ENCODE measurements around the gene PPT1. TPM values are rescaled to one million over a fixed set of nuclear protein-coding genes. Genes with fewer than 3 reads are reported as not detected.
A peak's percentile ranks its signal among the peaks of the same experiment; 100 is the strongest.

Gene PPT1
- total and polyA plus RNA-seq, 2 donors (not counting 3 experiments of a cell fraction or from before 2014, with no cell fraction given): 58.0 to 131 TPM

DNA sequence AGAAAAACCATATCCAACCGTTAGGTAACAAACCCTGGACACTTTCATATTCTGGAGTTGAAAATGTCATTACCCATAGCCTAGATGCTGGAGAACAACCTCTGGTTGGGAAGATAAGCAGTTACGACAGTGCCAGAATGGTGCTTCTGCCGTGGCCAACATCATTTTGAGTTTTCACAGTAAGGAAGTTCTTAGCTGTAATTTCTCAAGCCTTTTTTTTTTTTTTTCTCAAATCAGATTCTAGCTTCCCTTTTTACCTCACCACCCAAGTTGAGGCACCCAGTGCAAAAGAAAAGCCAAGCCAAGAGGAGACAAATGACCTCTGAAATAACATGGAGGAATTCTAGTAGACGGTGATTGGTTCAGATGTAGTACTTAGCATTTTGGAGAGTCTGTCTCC lies 21.8 kb downstream of the PPT1 start:
- H2AFZ ChIP-seq (ENCODE audit: low read depth, low read length): no peak overlapping the region
- ChIA-PET POLR2A (no interaction called here), CTCF (interaction anchor here (0.7 to 11.6 kb wide), 5 partner anchors 9 to 262 kb away, joined by 3 to 148 read pairs (median 4); no protein-coding TSS in a partner anchor)
- H3K27ac ChIP-seq (ENCODE audit: insufficient read depth, low read depth, low read length): no peak overlapping the region
- H4K20me1 ChIP-seq (replicated peaks; ENCODE audit: control insufficient read depth, extremely low read depth, insufficient read depth, low read length): no peaks in the 10 kb centered on the region
- no TSS peak for BruUV-seq (replicated peaks)
- no peak for FAIRE-seq
- H3K9me1 ChIP-seq (replicated peaks; ENCODE audit: control insufficient read depth, extremely low read depth, insufficient read depth, low read length): no peaks in the 10 kb centered on the region
- H3K9ac ChIP-seq (replicated peaks; ENCODE audit: extremely low read depth, insufficient read depth, low read length): no peak overlapping the region
- no peak for TF ChIP-seq EZH2 (IDR thresholded peaks at IDR 0.05; ENCODE audit: borderline replicate concordance, low read depth, low read length, severe bottlenecking)
- H3K27me3 ChIP-seq (ENCODE audit: control insufficient read depth in 2 of 2, insufficient read depth in 2 of 2, low read length in 2 of 2): no peaks in the 10 kb centered on the region
- dilution Hi-C loops (cut with MboI; ENCODE audit: extremely low pct_ligation_motif_present, low sequenced_read_pairs): no loop called here
- peaks cover 21 to 29% of the 10 kb centered on the region in 2 experiments for H3K36me3 ChIP-seq (ENCODE audit: control insufficient read depth in 2 of 2, extremely low read depth in 1 of 2, insufficient read depth in 2 of 2, low read length in 2 of 2)
- intact Hi-C loops (cut with micrococcal nuclease): no loop called here
- no peak for DNase-seq (ENCODE audit: low read depth, low spot score)
- no peak overlapping the region for H3K4me2 ChIP-seq (ENCODE audit: insufficient read depth, low read length)
- no peaks in the 10 kb centered on the region for H3K4me1 ChIP-seq (ENCODE audit: control insufficient read depth, extremely low read depth, insufficient read depth, low read length)
- H3K9me3 ChIP-seq (replicated peaks; ENCODE audit: control insufficient read depth, insufficient read depth, low read length): no peaks in the 10 kb centered on the region
- no peaks in the 10 kb centered on the region for H3K79me2 ChIP-seq (ENCODE audit: control insufficient read depth, insufficient read depth, low read length)
- no peak overlapping the region for H3K4me3 ChIP-seq (replicated peaks in 1 of 3; ENCODE audit: insufficient read depth in 1 of 3, low read depth in 1 of 3, low read length in 3 of 3)

DNA sequence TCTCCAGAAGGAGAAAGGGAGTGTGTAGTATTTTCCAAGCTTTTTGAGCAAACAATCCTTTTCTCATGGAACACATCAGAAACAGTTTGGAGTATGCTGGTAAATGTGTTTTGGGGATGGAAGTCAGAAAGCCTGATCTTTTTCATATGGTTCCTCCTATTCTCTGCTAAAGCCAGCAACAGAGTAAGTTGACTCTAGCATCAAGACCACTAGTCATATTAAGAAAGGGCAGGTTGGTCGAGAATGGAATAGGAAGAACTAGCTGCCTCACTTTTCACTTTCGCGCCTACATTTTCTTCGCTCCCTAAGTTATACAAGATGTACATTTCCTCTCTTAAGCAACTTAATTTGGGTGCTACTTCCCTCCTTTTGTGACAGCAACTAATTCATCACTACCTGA lies 24.0 kb downstream of the PPT1 start:
- no peaks in the 10 kb centered on the region for H3K27me3 ChIP-seq (ENCODE audit: control insufficient read depth in 2 of 2, insufficient read depth in 2 of 2, low read length in 2 of 2)
- DNase-seq (ENCODE audit: low read depth, low spot score): no peak
- H3K27ac ChIP-seq (ENCODE audit: insufficient read depth, low read depth, low read length): no peak overlapping the region
- H3K36me3 ChIP-seq (ENCODE audit: control insufficient read depth in 2 of 2, extremely low read depth in 1 of 2, insufficient read depth in 2 of 2, low read length in 2 of 2): peaks cover 24 to 28% of the 10 kb centered on the region in 2 experiments
- TSS peak; percentile 74 for BruUV-seq (replicated peaks)
- dilution Hi-C loops (cut with MboI; ENCODE audit: extremely low pct_ligation_motif_present, low sequenced_read_pairs) (no loop called here), intact Hi-C loops (cut with micrococcal nuclease) (no loop called here)
- H3K9ac ChIP-seq (replicated peaks; ENCODE audit: extremely low read depth, insufficient read depth, low read length): no peak overlapping the region
- no peaks in the 10 kb centered on the region for H3K4me1 ChIP-seq (ENCODE audit: control insufficient read depth, extremely low read depth, insufficient read depth, low read length)
- H3K79me2 ChIP-seq (ENCODE audit: control insufficient read depth, insufficient read depth, low read length): no peaks in the 10 kb centered on the region
- FAIRE-seq: no peak
- no peak overlapping the region for H3K4me2 ChIP-seq (ENCODE audit: insufficient read depth, low read length)
- no peak overlapping the region for H2AFZ ChIP-seq (ENCODE audit: low read depth, low read length)
- peaks cover 2% of the 10 kb centered on the region for H4K20me1 ChIP-seq (replicated peaks; ENCODE audit: control insufficient read depth, extremely low read depth, insufficient read depth, low read length)
- ChIA-PET CTCF (interaction anchor here (1.6 kb wide), 1 partner anchor 71 kb away, joined by 4 read pairs; no protein-coding TSS in a partner anchor), POLR2A (no interaction called here)
- H3K9me3 ChIP-seq (replicated peaks; ENCODE audit: control insufficient read depth, insufficient read depth, low read length): no peaks in the 10 kb centered on the region
- H3K4me3 ChIP-seq (replicated peaks in 1 of 3; ENCODE audit: insufficient read depth in 1 of 3, low read depth in 1 of 3, low read length in 3 of 3): no peak overlapping the region
- TF ChIP-seq MYC (IDR thresholded peaks at IDR 0.05; ENCODE audit: low read depth, low read length) (no peak), JUN (IDR thresholded peaks at IDR 0.05; ENCODE audit: borderline replicate concordance, insufficient read depth, insufficient read length, low read depth) (no peak), EZH2 (IDR thresholded peaks at IDR 0.05; ENCODE audit: borderline replicate concordance, low read depth, low read length, severe bottlenecking) (no peak), GATA2 (IDR thresholded peaks at IDR 0.05; ENCODE audit: insufficient read depth, insufficient read length, low read depth, low read length) (no peak), FOS (IDR thresholded peaks at IDR 0.05; ENCODE audit: borderline replicate concordance, insufficient read depth, low read length) (no peak), POLR2A (IDR thresholded peaks at IDR 0.05; ENCODE audit: low read depth, low read length) (no peak), POLR2AphosphoS5 (IDR thresholded peaks at IDR 0.05; ENCODE audit: insufficient read depth, low read depth, low read length) (no peak)
- TF ChIP-seq, protein P1, sequence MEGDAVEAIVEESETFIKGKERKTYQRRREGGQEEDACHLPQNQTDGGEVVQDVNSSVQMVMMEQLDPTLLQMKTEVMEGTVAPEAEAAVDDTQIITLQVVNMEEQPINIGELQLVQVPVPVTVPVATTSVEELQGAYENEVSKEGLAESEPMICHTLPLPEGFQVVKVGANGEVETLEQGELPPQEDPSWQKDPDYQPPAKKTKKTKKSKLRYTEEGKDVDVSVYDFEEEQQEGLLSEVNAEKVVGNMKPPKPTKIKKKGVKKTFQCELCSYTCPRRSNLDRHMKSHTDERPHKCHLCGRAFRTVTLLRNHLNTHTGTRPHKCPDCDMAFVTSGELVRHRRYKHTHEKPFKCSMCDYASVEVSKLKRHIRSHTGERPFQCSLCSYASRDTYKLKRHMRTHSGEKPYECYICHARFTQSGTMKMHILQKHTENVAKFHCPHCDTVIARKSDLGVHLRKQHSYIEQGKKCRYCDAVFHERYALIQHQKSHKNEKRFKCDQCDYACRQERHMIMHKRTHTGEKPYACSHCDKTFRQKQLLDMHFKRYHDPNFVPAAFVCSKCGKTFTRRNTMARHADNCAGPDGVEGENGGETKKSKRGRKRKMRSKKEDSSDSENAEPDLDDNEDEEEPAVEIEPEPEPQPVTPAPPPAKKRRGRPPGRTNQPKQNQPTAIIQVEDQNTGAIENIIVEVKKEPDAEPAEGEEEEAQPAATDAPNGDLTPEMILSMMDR (IDR thresholded peaks at IDR 0.05; ENCODE audit: extremely low read depth in 1 of 2, insufficient read depth in 1 of 2, low read depth in 1 of 2, low read length in 2 of 2): no peak
- TF ChIP-seq, protein P2, sequence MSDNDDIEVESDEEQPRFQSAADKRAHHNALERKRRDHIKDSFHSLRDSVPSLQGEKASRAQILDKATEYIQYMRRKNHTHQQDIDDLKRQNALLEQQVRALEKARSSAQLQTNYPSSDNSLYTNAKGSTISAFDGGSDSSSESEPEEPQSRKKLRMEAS (IDR thresholded peaks at IDR 0.05; ENCODE audit: insufficient read depth, insufficient read length): no peak
- H3K9me1 ChIP-seq (replicated peaks; ENCODE audit: control insufficient read depth, extremely low read depth, insufficient read depth, low read length): no peaks in the 10 kb centered on the region

All from endothelial cell of umbilical vein (primary cell).